Stimulated activated naive CD8-positive, alpha-beta T cell treated with anti-CD3 and anti-CD28 coated beads, Interleukin-15, Interleukin-2, amounts not matched to agents 100 ng/mL and 50 ng/mL, for 24 hours (primary cell): ENCODE measurements around the gene TBXAS1.

ENCODE experiments used
- H3K27ac Mint-ChIP-seq: one replicate; pipeline ENCODE4 v1.8.0; 2021; ENCODE audit warnings: mild to moderate bottlenecking, mixed read lengths
- H3K27me3 Mint-ChIP-seq: one replicate; pipeline ENCODE4 v1.8.0; 2021; ENCODE audit warnings: mixed read lengths
- H3K36me3 Mint-ChIP-seq: one replicate; pipeline ENCODE4 v1.8.0; 2021; ENCODE audit warnings: low read depth, mixed read lengths
- H3K4me1 Mint-ChIP-seq: one replicate; pipeline ENCODE4 v1.8.0; 2021; ENCODE audit warnings: low read depth, mixed read lengths
- H3K4me3 Mint-ChIP-seq: one replicate; pipeline ENCODE4 v1.8.0; 2021; ENCODE audit warnings: mild to moderate bottlenecking, mixed read lengths
- H3K9me3 Mint-ChIP-seq: one replicate; pipeline ENCODE4 v1.8.0; 2021; ENCODE audit warnings: mixed read lengths

Gene TBXAS1

DNA sequence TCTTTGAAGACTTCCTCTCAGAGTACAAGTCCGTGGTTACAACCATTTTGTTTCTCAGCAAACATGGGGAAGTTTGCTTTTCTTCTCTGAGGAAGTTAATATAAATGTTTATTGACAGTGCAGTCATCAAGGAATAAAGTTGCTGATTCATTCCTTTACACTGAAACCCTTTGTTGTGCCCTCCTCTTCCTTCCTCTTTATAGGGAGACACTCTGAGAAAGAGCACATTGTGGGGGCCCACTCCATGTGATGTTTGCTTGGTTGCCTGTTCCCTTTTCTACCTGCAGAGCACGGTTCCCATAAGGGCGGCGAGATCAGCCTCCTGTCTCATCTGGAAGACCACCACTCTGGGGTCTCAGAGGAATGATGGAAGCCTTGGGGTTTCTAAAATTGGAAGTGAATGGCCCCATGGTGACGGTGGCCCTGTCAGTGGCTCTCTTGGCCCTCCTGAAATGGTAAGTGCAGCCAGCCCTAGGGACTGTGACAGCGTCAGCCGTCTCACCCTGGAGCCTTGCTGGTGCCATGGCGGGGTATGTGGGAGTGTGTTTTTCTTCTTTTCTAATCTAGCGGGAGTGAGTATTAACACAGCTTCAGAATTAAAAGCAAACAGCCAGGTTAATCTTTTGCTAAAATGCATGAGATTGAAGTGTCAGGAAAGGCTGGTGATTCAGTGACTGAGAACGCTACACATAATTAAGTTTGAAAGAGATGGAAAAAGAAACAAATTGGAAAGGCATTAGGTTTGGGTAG, at the start of gene TBXAS1:
Gene TBXAS1, plus strand, starts transcription at position 240 of the 750 bp plus-strand sequence. Its CDS starts 127 bp downstream, at position 367.
- Mint-ChIP-seq H3K27ac (peak within 1 kb of the TSS; percentile 77), H3K36me3 (peaks cover 3% of the 10 kb centered on the region), H3K27me3 (no peaks in the 10 kb centered on the region), H3K4me3 (peak within 1 kb of the TSS; percentile 69), H3K9me3 (peaks cover 3% of the 10 kb centered on the region), H3K4me1 (peaks cover 23% of the 10 kb centered on the region)

DNA sequence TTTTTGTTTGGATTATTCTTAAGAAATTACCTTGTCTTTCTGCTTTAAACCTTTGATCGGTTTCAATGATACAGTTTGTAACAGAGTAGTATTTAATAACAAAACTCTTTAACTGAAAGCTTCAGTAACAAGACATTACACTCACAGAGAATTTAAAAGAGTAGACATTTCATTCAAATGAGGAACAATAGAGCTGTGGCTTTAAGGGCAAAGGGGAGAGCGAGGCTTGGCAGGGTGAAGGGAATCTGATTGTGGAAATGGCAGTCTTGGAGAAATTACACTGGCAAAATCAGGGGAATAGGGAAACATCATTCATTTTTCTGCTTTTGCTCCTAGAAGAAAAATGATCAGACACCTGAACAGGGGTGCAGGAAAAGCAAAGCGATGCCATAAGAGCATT, 46.1 kb upstream of the TBXAS1 start:
- H3K4me3 Mint-ChIP-seq = no peak overlapping the region
- H3K27ac Mint-ChIP-seq = no peak overlapping the region
- peaks cover 17% of the 10 kb centered on the region for H3K27me3 Mint-ChIP-seq
- H3K4me1 Mint-ChIP-seq = peaks cover 11% of the 10 kb centered on the region
- no peaks in the 10 kb centered on the region for H3K36me3 Mint-ChIP-seq
- no peaks in the 10 kb centered on the region for H3K9me3 Mint-ChIP-seq

DNA sequence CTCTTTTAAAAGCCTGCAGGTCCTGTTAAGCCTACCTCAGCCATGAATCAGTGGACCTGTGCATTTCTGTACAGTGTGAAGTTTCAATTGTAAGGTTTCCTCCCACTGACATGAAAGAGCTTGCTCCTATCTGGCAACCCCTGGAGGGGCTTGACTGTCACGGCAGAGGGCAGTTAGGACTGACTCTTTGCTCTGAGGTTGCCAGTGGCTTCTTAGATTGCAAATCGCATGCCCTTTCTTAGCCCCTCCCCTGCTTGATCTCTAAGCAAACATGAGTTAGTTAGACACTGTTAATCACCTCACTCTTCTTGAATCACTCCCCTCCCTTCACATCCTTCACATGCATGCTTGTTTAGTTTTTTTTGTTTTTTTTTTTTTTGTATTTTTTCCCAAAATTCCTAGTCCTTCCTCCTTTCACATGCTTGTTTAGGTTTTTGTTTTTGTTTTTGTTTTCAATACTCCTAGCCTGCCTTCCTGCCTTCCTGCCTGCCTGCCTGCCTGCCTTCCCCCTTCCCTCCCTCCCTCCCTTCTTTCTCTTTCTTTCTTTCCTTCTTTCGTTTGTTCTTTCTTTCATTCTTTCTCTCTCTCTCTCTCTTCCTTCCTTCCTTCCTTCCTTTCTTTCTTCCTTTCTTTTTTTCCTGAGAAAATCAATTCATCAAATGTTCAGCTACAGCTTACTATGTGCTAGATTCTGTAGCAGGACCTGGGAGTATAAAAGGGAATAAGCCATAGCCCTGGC, 45.2 kb upstream of the TBXAS1 start:
- Mint-ChIP-seq H3K27me3 (peaks cover 17% of the 10 kb centered on the region), H3K4me3 (no peak overlapping the region), H3K27ac (no peak overlapping the region), H3K36me3 (no peaks in the 10 kb centered on the region), H3K4me1 (peaks cover 5% of the 10 kb centered on the region), H3K9me3 (no peaks in the 10 kb centered on the region)

GRCh38 chr7:139784648-139785047, 44.4 kb upstream of the TBXAS1 start:
- H3K27me3 Mint-ChIP-seq = peaks cover 10% of the 10 kb centered on the region
- H3K27ac Mint-ChIP-seq = no peak overlapping the region
- no peaks in the 10 kb centered on the region for H3K36me3 Mint-ChIP-seq
- H3K9me3 Mint-ChIP-seq = no peaks in the 10 kb centered on the region
- no peak overlapping the region for H3K4me3 Mint-ChIP-seq
- no peaks in the 10 kb centered on the region for H3K4me1 Mint-ChIP-seq

- H3K9me3 Mint-ChIP-seq = peaks cover 4% of the 10 kb centered on the region
- H3K27me3 Mint-ChIP-seq = no peaks in the 10 kb centered on the region
- H3K36me3 Mint-ChIP-seq = no peaks in the 10 kb centered on the region
- no peaks in the 10 kb centered on the region for H3K4me1 Mint-ChIP-seq
- H3K27ac Mint-ChIP-seq = no peak overlapping the region
- H3K4me3 Mint-ChIP-seq = no peak overlapping the region
These were observed 37.7 kb upstream of the TBXAS1 start for GRCh38 chr7:139791316-139791715.

DNA sequence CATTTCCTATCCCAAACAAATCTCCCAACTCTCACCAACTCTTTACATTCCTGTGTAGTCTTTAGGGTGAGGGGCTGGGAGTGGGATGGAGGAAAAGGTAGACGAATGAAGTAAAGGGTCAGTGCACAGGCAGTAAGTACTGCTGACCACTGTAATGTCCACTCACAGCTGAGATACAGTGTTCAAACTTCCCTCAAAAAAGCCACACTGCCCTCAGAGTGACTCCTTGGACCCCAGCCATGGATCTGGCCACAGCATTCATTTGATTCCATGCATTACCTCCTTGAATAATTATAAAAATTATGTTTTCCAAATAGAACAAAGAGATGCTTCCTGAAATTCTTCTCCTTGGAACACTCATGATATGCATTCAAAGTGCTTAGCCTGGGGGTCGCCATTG, 31.5 kb upstream of the TBXAS1 start:
- Mint-ChIP-seq H3K4me3 (no peak overlapping the region), H3K27ac (no peak overlapping the region), H3K9me3 (peaks cover 6% of the 10 kb centered on the region), H3K27me3 (no peaks in the 10 kb centered on the region), H3K4me1 (peaks cover 6% of the 10 kb centered on the region), H3K36me3 (peaks cover 3% of the 10 kb centered on the region)

DNA sequence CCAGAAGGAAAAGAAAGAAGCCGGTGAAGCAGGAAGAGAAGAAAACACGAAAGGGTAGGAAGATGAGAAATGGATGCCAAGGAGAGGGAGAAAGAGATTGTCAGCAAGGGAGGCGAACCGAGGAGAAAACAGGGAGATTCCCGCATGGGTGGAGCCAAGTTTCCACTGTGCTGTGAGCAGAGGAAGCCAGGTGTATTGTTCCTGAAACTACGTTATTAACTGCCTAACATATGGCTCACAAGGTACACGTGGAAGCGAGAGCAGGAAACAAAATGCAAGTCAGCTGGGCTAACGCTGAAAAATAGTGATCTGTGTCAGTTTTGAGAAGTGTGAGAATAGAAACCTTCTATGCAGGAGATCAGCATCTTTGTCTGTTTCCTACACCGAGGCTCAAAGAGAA, 30.8 kb upstream of the TBXAS1 start:
- H3K27me3 Mint-ChIP-seq = no peaks in the 10 kb centered on the region
- peaks cover 9% of the 10 kb centered on the region for H3K36me3 Mint-ChIP-seq
- peaks cover 10% of the 10 kb centered on the region for H3K4me1 Mint-ChIP-seq
- H3K4me3 Mint-ChIP-seq = no peak overlapping the region
- H3K27ac Mint-ChIP-seq = no peak overlapping the region
- H3K9me3 Mint-ChIP-seq = peaks cover 13% of the 10 kb centered on the region

DNA sequence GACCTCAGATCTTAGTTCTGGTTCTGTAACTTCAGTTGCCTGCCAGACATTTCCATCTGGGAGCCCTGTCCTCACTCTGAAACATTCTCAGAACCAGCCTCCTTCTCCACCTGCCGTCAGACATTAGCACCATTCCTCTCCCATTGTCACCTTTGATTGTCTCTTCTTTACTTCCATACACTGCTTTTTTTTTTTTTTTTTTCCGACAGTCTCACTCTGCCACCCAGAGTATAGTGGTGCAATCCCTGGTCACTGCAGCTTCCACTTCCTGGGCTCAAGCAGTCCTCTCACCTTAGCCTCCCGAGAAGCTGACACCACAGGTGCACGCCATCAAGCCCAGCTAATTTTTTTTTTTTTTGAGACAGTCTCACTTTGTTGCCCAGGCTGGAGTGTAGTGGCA, 30.2 kb upstream of the TBXAS1 start:
- Mint-ChIP-seq H3K27ac (no peak overlapping the region), H3K4me3 (no peak overlapping the region), H3K9me3 (peaks cover 13% of the 10 kb centered on the region), H3K36me3 (peaks cover 11% of the 10 kb centered on the region), H3K4me1 (peaks cover 11% of the 10 kb centered on the region), H3K27me3 (no peaks in the 10 kb centered on the region)

DNA sequence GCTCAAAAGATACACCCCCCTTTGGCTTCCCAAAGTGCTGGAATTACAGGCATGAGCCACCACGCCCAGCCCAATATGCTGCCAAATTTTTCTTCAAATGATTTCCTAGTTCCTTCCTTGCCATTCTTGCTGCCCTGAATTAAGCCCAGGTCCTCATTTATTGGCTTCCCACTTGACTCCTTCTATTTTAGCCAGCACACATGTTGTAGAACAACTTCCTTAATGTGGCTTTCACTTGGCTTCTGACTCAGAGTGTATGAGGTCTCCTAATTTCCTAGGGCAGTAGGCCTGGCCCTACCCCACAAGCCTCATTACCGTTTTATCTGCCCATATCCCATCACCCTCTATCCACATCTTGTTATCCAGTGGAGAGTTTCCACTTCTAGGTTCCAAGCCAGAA, 29.5 kb upstream of the TBXAS1 start:
- H3K4me1 Mint-ChIP-seq = peaks cover 11% of the 10 kb centered on the region
- H3K9me3 Mint-ChIP-seq = peaks cover 15% of the 10 kb centered on the region
- no peaks in the 10 kb centered on the region for H3K27me3 Mint-ChIP-seq
- peaks cover 11% of the 10 kb centered on the region for H3K36me3 Mint-ChIP-seq
- H3K4me3 Mint-ChIP-seq = no peak overlapping the region
- H3K27ac Mint-ChIP-seq = peak overlapping the region; percentile 12

DNA sequence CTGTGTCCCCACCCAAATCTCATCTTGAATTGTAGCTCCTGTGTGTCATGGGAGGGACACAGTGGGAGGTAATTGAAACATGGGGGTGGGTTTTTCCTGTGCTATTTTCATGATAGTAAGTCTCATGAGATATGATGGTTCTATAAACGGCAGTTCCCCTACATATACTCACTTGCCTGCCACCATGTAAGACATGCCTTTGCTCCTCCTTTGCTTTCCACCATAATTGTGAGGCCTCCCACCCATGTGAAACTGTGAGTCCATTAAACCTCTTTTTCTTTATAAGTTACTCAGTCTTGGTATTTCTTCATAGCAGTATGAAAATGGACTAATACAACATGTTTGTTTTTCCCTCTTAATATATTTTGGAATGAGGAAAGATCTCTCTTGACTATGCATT, 24.5 kb upstream of the TBXAS1 start:
- H3K4me3 Mint-ChIP-seq = no peak overlapping the region
- H3K27me3 Mint-ChIP-seq = no peaks in the 10 kb centered on the region
- H3K36me3 Mint-ChIP-seq = peaks cover 11% of the 10 kb centered on the region
- no peak overlapping the region for H3K27ac Mint-ChIP-seq
- H3K9me3 Mint-ChIP-seq = peaks cover 15% of the 10 kb centered on the region
- peaks cover 5% of the 10 kb centered on the region for H3K4me1 Mint-ChIP-seq

DNA sequence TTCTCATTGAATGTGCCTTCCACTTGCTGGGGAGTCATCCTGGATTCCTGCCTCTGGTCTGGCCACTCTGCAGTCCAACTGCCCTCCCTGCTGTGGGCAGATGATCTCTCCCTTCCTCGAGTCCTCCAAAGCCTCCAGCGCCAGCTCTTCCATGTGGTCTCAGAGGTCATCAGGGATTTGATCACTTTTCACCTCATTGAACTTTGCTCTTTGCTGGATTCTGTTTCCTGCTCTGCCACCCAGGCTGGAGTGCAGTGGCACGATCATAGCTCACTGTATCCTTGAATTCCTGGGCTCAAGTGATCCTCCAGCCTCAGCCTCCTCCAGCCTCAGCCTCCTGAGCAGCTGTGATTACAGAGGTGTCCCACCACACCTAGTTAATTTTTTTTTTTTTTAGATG, 22.1 kb upstream of the TBXAS1 start:
- Mint-ChIP-seq H3K9me3 (peaks cover 15% of the 10 kb centered on the region), H3K27me3 (no peaks in the 10 kb centered on the region), H3K4me3 (no peak overlapping the region), H3K4me1 (peaks cover 12% of the 10 kb centered on the region), H3K27ac (no peak overlapping the region), H3K36me3 (peaks cover 11% of the 10 kb centered on the region)

GRCh38 chr7:139808427-139808826, 20.6 kb upstream of the TBXAS1 start:
- H3K27me3 Mint-ChIP-seq = no peaks in the 10 kb centered on the region
- H3K36me3 Mint-ChIP-seq = no peaks in the 10 kb centered on the region
- H3K9me3 Mint-ChIP-seq = peaks cover 5% of the 10 kb centered on the region
- no peak overlapping the region for H3K4me3 Mint-ChIP-seq
- no peak overlapping the region for H3K27ac Mint-ChIP-seq
- H3K4me1 Mint-ChIP-seq = peaks cover 9% of the 10 kb centered on the region

DNA sequence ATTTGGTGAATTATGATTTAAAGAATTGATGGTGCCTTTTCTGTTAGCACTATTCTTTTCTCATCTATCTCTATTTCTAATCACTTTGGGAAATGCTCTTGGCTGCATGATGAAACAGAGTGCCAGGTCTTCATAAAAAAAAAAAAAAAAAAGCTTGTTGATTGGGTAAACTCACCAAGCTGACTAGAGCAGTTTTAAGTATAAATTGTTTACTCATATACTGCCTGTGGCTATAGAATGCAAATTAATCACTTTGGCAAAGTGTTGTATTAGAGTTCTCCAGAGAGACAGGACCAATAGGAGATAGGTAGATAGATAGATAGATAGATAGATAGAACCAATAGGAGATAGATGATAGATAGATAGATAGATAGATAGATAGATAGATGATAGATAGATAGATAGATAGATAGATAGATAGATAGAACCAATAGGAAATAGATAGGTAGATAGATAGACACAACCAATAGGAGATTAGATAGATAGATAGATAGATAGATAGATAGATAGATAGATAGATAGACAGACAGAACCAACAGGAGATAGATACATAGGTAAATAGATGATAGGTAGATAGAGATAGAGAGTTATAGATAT, 20.1 kb upstream of the TBXAS1 start:
- H3K36me3 Mint-ChIP-seq = no peaks in the 10 kb centered on the region
- peaks cover 14% of the 10 kb centered on the region for H3K4me1 Mint-ChIP-seq
- no peak overlapping the region for H3K27ac Mint-ChIP-seq
- no peaks in the 10 kb centered on the region for H3K27me3 Mint-ChIP-seq
- peaks cover 5% of the 10 kb centered on the region for H3K9me3 Mint-ChIP-seq
- no peak overlapping the region for H3K4me3 Mint-ChIP-seq

DNA sequence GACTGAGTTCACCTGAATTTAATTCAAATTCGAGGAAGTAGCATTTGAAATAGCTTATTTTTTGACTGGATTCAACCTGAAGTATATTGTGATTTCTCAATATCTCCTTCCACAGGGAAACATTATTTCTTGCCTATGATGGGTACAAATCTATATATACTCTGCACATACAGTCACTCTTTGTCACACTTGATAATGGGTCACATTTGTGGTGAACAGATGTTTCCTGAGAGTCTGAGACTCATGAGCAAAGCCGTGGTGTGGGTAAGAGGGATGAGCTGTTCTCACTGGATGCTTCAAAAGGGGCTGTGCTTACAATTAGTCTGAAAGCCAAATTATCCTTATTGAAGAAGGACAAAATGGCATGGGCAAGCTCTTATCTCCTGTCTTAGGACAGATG, 18.0 kb upstream of the TBXAS1 start:
- H3K4me3 Mint-ChIP-seq = no peak overlapping the region
- peaks cover 14% of the 10 kb centered on the region for H3K4me1 Mint-ChIP-seq
- H3K27ac Mint-ChIP-seq = no peak overlapping the region
- no peaks in the 10 kb centered on the region for H3K27me3 Mint-ChIP-seq
- no peaks in the 10 kb centered on the region for H3K36me3 Mint-ChIP-seq
- H3K9me3 Mint-ChIP-seq = no peaks in the 10 kb centered on the region

GRCh38 chr7:139813151-139813550, 15.9 kb upstream of the TBXAS1 start:
- Mint-ChIP-seq H3K4me3 (no peak overlapping the region), H3K36me3 (no peaks in the 10 kb centered on the region), H3K9me3 (no peaks in the 10 kb centered on the region), H3K27ac (no peak overlapping the region), H3K4me1 (peaks cover 14% of the 10 kb centered on the region), H3K27me3 (no peaks in the 10 kb centered on the region)
